Adrenal gland (tissue), 5 donors: ENCODE measurements around the gene ATRN.

Source experiments
- POLR2A ChIP-seq, 2 donors: fragments of 450-650 bp; IDR thresholded peaks; one replicate each; pipeline ENCODE4 v1.6.1; 2017; ENCODE audit warnings: antibody characterized with exemption in 2 of 2, mild to moderate bottlenecking in 2 of 2, moderate library complexity in 1 of 2
- TF ChIP-seq, protein P1 (sequence below), 6 experiments: fragments of 450-650 bp in 4 of 6; fragments of 200-600 bp in 2 of 6; sonication (generic) in 1 of 6; IDR thresholded peaks; 1 replicate in 5 of 6; 2 replicates in 1 of 6; pipeline versions ENCODE4 v1.5.1 to v1.8.0; 2016 to 2021; ENCODE audit warnings: antibody characterized with exemption in 6 of 6, mild to moderate bottlenecking in 2 of 6, moderate library complexity in 1 of 6
- donor health status: DM: no; HTN: no; CAD: no.

DNA sequence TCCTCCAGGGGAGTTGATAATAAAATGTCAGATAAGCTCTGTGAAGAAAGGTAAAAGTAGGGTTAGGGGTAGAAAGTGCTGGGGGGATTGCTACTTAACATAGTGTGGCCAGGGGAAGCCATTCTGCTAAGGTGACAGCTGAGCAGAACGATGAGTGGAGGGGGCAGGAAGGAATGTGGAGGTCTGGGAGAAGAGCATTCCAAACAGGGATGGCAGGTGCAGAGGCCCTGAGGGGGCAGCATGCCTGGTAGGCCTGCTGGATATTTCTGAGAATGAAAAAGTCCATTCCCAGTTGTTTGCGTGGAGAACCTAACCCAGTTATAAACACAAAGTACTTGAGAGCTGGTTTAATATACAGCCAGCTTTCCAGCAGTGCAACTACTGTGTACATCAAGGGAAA, 183.1 kb downstream of the ATRN start:
- TF ChIP-seq, protein P1, sequence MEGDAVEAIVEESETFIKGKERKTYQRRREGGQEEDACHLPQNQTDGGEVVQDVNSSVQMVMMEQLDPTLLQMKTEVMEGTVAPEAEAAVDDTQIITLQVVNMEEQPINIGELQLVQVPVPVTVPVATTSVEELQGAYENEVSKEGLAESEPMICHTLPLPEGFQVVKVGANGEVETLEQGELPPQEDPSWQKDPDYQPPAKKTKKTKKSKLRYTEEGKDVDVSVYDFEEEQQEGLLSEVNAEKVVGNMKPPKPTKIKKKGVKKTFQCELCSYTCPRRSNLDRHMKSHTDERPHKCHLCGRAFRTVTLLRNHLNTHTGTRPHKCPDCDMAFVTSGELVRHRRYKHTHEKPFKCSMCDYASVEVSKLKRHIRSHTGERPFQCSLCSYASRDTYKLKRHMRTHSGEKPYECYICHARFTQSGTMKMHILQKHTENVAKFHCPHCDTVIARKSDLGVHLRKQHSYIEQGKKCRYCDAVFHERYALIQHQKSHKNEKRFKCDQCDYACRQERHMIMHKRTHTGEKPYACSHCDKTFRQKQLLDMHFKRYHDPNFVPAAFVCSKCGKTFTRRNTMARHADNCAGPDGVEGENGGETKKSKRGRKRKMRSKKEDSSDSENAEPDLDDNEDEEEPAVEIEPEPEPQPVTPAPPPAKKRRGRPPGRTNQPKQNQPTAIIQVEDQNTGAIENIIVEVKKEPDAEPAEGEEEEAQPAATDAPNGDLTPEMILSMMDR (IDR thresholded peaks at IDR 0.05), result no peak
- no peak for TF ChIP-seq POLR2A (IDR thresholded peaks at IDR 0.05)
